Anterior cingulate cortex (tissue), 58 donors: ENCODE results near the gene PSTPIP2.
A peak's percentile ranks its signal among the peaks of the same experiment; 100 is the strongest.
"Not testable (repeated sequence)": the region's sequence is repeated elsewhere in the genome, so short reads cannot be mapped to it uniquely, and the experiment has no call there.

ENCODE experiments used
- DNase-seq, 58 donors: peaks; one replicate each; lab custom pipeline; 2025; lab: John Stamatoyannopoulos, UW

PSTPIP2 gene, protein sequence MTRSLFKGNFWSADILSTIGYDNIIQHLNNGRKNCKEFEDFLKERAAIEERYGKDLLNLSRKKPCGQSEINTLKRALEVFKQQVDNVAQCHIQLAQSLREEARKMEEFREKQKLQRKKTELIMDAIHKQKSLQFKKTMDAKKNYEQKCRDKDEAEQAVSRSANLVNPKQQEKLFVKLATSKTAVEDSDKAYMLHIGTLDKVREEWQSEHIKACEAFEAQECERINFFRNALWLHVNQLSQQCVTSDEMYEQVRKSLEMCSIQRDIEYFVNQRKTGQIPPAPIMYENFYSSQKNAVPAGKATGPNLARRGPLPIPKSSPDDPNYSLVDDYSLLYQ

DNA sequence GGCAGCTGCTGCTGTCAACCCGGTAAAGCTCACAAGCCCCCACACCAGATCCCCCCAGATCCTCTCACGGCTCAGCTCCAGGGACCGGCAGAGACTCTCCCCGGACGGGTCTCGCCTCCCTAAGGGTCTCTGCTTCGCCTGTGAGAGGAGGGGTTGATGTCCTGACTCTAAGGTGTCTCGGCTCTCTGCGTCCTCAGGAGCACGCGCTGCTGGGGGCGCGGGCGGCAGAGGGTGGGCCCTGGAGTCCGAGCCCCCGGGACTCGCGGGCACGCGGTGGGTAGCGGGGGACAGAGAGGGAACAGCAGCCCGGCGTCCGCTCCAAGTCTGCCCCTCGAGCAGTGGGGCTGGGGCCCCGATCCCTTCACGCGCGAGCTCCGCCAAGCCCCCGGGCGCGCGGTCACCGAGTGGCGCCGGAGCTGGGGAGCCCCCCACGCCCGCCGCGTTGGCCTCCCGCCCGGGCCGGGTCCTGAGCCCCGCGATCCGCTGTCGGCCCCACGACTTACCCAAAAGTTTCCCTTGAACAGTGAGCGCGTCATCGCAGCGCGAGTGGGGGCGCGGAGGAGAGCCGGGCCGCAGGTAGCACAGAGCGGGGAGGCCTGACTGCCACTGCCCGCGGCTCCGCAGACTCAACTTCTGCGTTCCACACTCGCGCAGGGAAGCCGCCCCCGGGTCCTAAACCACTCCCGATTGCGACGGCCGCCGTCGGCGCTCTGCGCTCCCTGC, at the start of gene PSTPIP2:
TSS of gene PSTPIP2 (minus strand) at position 608 of the 723 bp plus-strand sequence. CDS start at position 536, 72 bp downstream.
- DNase-seq, result peak in 20 of 58 donors; percentile 5 to 57 (median 18)

DNA sequence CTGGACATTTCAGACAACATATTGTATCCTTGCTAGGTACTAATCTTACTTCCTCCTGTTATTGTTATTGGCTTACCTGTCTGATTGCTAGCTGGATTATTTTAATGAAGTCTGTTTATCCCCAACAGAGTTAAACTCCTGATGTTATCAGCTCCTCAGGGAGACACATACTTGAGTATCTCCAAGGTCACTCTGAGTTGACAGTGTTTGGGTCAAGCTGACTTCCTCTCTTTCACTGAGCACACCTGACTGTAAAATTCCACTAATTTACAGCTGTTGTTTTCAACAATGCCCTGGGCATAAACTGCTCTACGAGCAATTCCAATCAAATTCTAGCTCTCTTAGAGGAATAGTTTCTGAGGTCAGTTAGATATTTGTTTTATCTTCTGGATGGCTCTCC, 41.7 kb upstream of the PSTPIP2 start:
- no peak for DNase-seq

DNA sequence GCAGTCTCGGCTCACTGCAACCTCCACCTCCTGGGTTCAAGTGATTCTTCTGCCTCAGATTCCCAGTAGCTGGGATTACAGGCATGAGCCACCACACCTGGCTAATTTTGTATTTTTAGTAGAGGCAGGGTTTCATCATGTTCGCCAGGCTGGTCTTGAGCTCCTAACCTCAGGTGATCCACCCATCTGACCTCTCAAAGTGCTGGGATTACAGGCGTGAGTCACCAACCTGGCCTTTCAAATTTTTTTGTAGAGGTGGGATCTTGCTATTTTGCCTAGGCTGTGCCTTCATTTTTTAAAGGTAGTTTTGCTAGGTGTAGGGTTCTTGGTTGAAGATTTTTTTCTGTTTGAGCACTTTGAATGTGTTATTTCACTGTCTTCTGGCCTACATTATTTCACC, 38.3 kb upstream of the PSTPIP2 start:
- no peak for DNase-seq

DNA sequence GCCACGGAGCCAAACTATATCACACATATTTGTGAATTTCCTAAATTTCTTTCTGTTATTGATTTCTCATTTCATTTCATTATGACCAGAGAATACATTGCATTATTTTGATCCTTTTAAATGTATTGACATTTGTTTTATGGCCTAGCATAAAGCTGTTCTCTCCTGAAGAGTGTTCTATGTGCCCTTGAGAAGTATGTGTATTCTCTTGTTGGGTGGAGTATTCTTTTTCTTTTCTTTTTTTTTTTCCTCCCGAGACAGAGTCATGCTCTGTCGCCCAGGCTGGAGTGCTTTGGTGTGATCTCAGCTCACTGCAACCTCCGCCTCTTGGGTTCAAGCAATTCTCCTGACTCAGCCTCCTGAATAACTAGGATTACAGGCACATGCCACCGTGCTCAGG, 37.3 kb upstream of the PSTPIP2 start:
- DNase-seq, result no peak

DNA sequence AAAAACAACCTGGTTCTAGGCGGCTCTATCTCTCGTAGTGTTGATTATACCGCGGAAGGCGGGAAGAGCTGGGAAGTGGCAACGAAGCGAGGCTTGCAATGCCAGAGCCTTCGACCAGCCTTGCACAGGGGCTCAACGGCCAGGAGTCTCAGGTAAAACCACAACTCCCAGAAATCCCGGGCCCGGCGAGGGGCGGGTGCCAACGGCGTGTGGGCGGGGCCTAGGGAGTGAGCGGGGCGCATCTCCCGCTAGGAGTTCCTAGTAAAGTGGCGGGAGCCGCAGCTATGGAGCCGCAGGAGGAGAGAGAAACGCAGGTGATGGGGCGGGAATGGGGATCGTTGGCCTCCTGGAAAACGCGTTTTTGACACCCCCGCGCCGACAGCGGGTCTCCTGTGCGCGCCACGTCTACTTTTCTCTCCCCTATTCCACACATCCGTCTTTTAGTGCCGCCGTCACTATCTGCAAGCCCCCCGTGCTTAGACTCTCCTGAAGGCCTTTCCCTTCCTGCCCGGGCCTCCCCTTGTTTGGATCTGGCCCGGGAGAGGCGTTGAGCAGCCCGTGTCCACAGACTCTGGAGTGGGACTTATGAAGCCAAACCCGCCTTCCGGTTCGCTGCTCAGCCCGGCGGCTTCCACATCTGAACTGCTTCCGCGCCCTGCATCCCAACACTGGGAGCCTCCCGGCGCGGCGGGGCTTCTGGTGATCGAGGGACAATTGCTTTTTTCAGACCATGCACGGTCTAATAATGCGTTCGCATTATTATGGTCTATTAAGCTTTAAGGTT, 32.3 kb upstream of the PSTPIP2 start, which contains the start of gene HAUS1:
TSS of gene HAUS1 (plus strand) at position 258 of the 784 bp plus-strand sequence. CDS start at position 285, 27 bp downstream.
- peak; percentile 49 to 96 (median 88) for DNase-seq

DNA sequence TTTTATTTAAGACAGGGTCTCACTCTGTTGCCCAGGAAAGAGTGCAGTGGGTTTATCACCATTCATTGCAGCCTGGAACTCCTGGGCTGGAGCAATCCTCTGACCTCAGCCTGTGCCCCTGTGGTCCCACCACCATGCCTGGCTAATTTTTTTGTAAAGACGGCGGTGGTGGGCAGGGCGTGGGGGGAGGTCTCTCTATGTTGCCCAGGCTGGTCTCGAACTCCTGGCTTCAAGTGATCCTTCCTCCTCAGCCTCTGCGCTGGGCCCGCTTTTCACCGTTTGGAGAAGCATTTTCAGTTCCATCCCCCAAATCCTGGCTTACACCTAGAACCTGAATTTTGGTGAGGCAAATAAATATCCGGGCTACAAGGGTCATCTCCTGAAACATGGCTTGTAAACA, 27.4 kb upstream of the PSTPIP2 start:
- DNase-seq, result no peak

DNA sequence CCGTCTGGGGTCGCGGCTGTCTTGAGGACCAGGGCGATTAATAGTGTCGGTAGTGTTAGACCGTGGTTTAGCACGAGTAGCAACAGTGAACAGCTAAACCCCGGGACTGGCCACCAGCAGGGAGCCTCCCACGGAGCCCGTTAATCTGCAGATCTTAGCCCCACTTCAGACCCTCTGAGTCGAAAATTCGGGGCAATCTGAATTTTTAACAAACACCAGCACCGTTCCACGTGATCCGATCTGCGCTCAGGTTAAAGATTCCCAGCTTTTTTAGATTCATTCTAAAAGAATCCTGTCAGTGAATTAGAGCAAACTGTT, 26.5 kb upstream of the PSTPIP2 start:
- no peak for DNase-seq

DNA sequence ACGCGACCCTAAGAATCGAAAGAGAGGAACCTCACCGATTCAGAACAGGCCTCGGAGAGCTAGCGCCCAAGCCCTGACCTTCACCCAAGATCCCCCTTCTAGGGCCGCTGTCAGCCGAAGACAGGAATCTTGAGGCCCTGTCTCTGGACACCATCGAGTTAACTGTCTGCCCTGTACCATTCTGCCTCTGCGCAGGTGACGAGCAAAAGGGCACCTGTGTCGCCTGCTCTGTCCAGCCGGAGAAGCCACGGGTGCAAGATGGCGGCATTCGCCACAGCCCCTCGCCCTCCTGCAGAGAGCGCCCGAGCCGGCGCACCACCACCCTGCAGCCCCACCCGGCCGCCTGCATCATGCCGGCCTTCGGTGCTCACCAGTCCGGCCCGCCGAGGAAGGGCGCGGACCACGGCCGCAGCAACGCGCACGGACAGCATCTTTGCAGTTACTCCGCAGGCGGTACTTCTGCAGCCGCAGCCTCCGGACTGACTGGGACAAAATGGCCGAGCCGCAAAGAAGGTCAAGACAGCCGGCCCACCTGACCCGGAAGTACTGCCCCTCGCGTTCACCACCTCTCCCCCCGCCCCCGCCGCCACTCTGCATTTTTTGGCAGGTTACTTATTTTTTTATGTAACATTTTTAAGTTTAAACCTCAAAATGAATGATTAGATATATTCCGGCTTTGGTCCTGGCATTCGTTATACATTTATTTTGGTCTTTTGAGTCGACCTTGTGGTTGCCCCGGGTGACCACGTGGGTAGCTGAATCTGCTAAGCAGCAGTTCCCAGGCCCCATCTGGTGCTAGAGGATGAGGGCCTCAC, 25.9 kb upstream of the PSTPIP2 start, which contains the start of gene ATP5F1A:
TSS of gene ATP5F1A (minus strand) at position 496 of the 815 bp plus-strand sequence. CDS start at position 431, 65 bp downstream.
- peak; percentile 41 to 96 (median 86) for DNase-seq

DNA sequence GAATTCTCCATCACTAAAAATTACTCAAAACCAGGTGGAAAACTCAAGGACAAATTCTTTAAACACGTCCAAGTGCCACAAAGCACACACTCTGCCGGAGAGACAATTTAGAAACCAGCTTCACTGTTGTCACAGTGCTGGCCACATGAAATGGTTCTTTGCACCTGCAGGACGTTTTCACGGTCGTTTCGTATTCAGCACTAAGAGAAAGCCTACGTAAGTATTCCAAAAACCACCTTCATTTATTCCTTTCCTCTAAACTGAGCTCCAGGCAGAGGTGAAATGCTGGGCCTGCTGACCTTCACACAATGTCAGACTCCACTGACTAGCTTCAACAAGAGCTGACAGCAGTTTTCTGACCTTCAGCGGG, 25.4 kb upstream of the PSTPIP2 start:
- DNase-seq, result peak in 2 of 58 donors; percentile 45 to 61

DNA sequence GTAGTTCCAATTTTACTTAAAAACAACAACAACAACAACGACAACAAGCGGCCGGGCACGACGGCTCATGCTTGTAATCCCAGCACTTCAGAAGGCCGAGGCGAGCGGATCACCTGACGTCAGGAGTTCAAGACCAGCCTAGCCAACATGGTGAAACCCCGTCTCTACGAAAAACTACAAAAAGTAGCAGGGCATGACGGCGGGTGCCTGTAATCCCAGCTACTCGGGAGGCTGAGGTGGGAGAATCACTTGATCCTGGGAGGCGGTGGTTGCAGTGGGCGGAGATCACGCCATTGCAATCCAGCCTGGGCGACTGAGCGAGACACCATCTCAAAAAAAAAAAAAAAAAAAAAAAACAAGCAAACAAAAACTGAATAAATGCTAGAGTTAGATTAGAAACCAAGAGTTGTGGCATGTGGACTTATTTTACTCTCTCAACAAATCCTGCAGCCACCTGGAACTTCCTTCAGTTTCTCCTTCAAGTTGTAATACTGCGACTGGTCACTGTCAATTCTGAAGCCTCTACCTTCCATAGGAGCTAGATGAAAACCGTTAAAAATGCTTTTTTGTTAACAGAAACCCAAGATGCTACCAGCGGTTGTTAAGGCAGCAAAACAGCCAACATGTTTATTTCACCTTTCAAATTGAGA, 24.7 kb upstream of the PSTPIP2 start:
- peak in 1 of 58 donors; percentile 3 for DNase-seq

DNA sequence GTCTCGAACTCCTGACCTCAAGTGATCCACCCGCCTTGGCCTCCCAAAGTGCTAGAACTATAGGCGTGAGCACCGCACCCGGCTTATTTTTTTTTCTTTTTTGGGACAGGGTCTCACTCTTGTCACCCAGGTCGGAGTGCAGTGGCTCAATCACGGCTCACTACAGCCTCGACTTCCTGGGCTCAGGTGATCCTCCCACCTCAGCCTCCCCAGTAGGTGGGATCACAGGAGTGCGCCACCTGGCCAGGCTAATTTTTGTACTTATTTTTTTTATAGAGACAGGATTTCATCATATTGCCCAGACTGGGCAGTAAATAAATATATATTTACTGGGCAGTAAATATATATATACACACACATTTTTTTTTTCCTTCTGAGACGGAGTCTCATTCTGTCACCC, 23.5 kb upstream of the PSTPIP2 start:
- no peak for DNase-seq

DNA sequence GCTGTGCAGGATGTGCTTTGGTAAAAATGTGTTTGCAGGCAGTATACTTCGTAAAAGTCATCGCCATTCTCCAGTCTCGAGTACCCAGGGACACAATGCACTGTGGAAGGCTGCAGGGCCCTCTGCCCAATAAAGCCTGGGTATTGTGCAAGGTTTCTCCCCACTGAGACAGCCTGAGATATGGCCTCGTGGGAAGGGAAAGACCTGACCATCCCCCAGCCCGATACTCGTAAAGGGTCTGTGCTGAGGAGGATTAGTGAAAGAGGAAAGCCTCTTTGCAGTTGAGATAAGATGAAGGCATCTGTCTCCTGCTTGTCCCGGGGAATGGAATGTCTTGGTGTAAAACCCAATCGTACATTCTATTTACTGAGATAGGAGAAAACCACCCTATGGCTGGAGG, 16.4 kb upstream of the PSTPIP2 start:
- not testable (repeated sequence) for DNase-seq

DNA sequence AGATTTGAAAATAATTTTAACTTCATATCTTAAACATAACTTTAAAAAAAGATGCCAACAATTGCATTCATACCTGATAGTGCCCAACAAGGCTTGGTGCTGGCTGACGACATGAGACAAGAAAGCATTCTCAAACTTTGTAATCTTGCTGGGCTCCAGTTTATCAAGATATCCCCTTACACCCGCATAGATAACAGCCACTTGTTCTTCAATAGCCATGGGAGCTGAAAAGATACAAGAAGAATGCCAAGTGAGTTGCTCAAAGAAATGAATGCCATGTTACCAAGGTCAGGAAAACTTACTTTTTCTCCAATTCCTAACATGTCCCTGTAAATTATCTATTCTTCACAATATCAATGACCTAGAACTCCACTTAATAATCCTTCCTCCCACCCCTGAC, 12.4 kb upstream of the PSTPIP2 start:
- DNase-seq, result no peak

DNA sequence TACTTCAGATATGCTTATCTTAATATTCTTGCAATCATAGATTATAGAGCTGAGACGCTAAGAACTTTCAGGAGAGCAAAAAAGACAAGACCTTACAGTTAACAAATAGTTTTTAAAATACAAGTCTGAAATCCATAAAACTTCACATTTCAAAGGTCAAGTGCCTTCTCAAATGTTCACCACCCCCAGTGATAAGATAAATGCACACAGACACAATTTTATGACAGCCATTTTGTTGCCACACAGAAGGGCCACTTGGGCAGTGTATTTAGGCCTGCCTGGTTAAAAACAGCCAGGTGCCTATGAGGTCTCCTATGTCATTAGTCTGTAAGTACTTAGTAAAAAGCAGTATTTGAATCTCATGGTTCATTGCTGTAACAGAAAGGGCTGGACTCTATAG, 8.1 kb upstream of the PSTPIP2 start:
- DNase-seq, result no peak

DNA sequence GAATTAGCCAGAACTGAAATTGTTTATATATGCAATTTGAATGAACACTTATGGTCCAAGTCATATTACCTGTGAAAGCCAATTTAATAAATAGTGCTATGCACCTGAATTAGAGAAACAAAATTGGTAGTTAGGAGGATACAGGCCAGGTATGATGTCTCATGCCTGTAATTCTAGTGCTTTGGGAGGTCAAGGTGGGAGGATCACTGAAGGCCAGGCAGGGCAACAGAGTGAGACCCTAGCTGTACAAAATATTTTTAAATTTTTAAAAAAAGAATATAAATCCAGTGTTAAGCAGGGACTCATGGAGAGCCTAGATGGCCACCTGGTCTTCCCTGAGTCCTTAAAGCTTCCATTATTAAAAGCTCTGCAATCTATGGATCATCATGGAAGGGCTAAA, 7.3 kb upstream of the PSTPIP2 start:
- no peak for DNase-seq

DNA sequence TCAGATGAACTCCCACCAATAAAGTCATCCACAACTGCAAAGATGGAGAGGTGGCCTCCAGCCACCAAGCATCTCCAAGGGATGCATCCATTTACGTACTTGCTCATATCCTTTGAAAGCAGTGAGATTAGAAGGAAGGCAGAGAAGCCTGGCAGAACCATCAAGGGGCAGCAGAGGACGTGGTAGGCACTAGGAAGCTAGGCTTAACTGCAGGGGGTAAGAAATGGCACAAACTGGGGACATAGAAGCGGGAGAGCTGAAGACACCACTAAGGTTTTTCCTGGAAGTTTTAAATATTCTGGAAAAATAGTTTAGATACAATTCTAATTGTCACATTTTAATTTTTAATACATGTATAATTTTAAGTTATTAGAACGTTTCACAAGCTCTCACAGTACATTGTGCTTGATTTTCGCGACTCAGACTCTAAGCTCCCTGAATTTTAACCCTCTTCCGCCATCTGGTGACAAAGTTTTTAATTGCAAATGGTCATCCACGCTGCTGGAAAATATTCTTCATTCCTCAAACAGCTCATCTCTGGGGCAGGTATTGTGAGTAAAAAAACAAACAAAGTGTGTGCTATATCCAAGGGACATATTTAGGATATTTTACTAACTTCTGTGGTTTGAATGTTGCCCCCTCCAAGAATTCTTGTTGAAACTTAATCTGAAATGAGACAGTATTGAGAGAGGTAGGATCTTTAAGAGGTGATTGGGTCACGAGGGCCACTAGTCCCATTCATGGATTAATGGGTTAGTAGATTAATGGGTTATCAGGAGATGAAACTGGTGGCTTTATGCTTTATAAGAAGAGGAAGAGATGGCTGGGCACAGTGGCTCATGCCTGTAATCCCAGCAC, 1.6 kb upstream of the PSTPIP2 start:
- peak in 13 of 58 donors; percentile 4 to 62 (median 13) for DNase-seq

DNA sequence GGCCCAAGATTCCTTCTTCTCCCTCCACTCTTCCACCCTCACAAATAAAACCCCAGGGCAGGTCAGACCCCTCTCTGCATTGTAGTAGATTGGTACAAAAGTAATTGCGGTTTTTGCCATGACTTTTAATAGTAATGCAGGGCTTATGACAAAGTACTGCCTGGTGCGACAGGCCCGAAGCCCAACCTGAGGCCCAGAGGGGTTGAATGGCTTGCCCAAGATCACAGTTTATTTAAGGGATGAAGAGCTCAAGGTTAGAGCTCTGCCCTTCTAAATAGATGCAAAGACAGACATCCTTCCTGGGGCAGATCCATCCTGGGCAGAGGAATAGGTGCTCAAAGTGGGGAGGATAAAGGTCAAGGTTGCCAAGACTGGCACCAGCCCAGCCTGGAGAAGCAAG, 899 bp upstream of the PSTPIP2 start:
- DNase-seq, result no peak

DNA sequence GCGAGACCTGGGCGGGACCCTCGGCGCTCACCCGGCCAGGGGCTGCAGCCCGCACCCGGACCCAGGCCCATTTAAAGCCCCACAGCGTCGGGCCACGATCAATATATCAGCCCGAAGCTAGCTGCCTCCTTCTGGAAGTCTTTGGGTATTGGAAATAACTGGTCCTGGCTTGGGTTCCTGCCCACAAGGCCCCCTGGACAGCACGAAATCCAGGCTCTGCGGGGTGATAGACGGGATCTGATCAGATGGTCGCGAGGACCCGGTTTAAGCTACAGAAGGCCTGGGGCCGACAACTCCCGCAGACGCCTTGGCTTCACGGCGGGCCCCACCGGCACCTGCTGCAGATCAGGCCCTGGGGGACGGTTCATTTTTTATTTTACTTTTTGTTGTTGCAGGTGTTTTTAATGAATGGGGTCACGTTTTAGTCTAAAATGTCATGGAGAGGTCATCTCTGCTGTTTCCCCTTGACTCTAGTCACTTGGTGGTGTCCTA, 362 bp upstream of the PSTPIP2 start:
- no peak for DNase-seq
